HAP-1 (cell line): ENCODE data around the gene CYB5R4.
"Not testable (repeated sequence)": the region's sequence is repeated elsewhere in the genome, so short reads cannot be mapped to it uniquely, and the experiment has no call there.

Source experiments
- DNase-seq, 2 experiments: peaks; one replicate each; pipeline ENCODE4 v3.0.0-alpha.2; 2016 to 2020; ENCODE audit warnings: low spot score in 2 of 2
- H3K27me3 ChIP-seq: fragments of 250-450 bp; sonication (Bioruptor Pico); 2 replicates; pipeline ENCODE4 v1.5.1; 2020; ENCODE audit warnings: low read depth, mild to moderate bottlenecking, moderate library complexity
- H3K36me3 ChIP-seq: fragments of 250-450 bp; sonication (Bioruptor Pico); replicated peaks from 2 replicates; pipeline ENCODE4 v1.5.1; 2020; ENCODE audit warnings: mild to moderate bottlenecking
- H3K4me1 ChIP-seq: fragments of 250-450 bp; sonication (Bioruptor Pico); 2 replicates; pipeline ENCODE4 v1.5.1; 2020; ENCODE audit warnings: mild to moderate bottlenecking
- H3K4me3 ChIP-seq: fragments of 250-450 bp; sonication (Bioruptor Pico); 2 replicates; pipeline ENCODE4 v1.5.1; 2020; ENCODE audit warnings: mild to moderate bottlenecking, moderate library complexity
- H3K9me3 ChIP-seq: fragments of 250-450 bp; sonication (Bioruptor Pico); 2 replicates; pipeline ENCODE4 v1.5.1; 2020; ENCODE audit warnings: mild to moderate bottlenecking, moderate library complexity
- in situ Hi-C: fragments of 300-500 bp; cut with MboI; formaldehyde crosslinking; loops from 3 replicates; pipeline ENCODE4 v1.14.3; 2020; ENCODE audit warnings: low sequenced_read_pairs, inconsistent platforms, mixed read lengths

CYB5R4 gene

GRCh38 chr6:83905648-83906047 lies 46.2 kb downstream of the CYB5R4 start:
- in situ Hi-C loops = no loop called here
- H3K4me1 ChIP-seq = no peaks in the 10 kb centered on the region
- H3K9me3 ChIP-seq = no peaks in the 10 kb centered on the region
- no peak for DNase-seq
- no peaks in the 10 kb centered on the region for H3K36me3 ChIP-seq
- no peak overlapping the region for H3K4me3 ChIP-seq
- H3K27me3 ChIP-seq = no peaks in the 10 kb centered on the region

- in situ Hi-C loops, DNase-seq, H3K9me3 ChIP-seq, H3K4me1 ChIP-seq, H3K36me3 ChIP-seq, H3K4me3 ChIP-seq, H3K27me3 ChIP-seq: not testable (repeated sequence)
Observed at GRCh38 chr6:83907623-83908390, 48.3 kb downstream of the CYB5R4 start.

- DNase-seq = no peak
- in situ Hi-C loops = no loop called here
- no peaks in the 10 kb centered on the region for H3K27me3 ChIP-seq
Observed at GRCh38 chr6:83908813-83909212, 49.3 kb downstream of the CYB5R4 start.

GRCh38 chr6:83911278-83911677 lies 51.8 kb downstream of the CYB5R4 start:
- Histone ChIP-seq H3K4me3 (no peak overlapping the region), H3K27me3 (no peaks in the 10 kb centered on the region), H3K4me1 (peaks cover 3% of the 10 kb centered on the region; the same call in 1 of the 2 replicates), H3K9me3 (no peaks in the 10 kb centered on the region), H3K36me3 (no peaks in the 10 kb centered on the region)
- in situ Hi-C loops = no loop called here
- DNase-seq = no peak

More at GRCh38 chr6:83908813-83909212, 49.3 kb downstream of the CYB5R4 start:
- peaks cover 3% of the 10 kb centered on the region; the same call in 1 of the 2 replicates for H3K4me1 ChIP-seq
- no peak overlapping the region for H3K4me3 ChIP-seq
- no peaks in the 10 kb centered on the region for H3K36me3 ChIP-seq
- H3K9me3 ChIP-seq = no peaks in the 10 kb centered on the region

GRCh38 chr6:83914953-83915352 lies 55.5 kb downstream of the CYB5R4 start:
- Histone ChIP-seq H3K4me3 (no peak overlapping the region), H3K9me3 (no peaks in the 10 kb centered on the region), H3K36me3 (no peaks in the 10 kb centered on the region), H3K4me1 (peaks cover 3% of the 10 kb centered on the region; the same call in 1 of the 2 replicates), H3K27me3 (no peaks in the 10 kb centered on the region)
- no peak for DNase-seq
- in situ Hi-C loops = no loop called here

- in situ Hi-C loops = no loop called here
- Histone ChIP-seq H3K4me1 (no peaks in the 10 kb centered on the region), H3K4me3 (no peak overlapping the region), H3K9me3 (no peaks in the 10 kb centered on the region), H3K36me3 (no peaks in the 10 kb centered on the region), H3K27me3 (no peaks in the 10 kb centered on the region)
- DNase-seq = no peak
Observed at GRCh38 chr6:83917001-83917400, 57.5 kb downstream of the CYB5R4 start.

- no peaks in the 10 kb centered on the region for H3K36me3 ChIP-seq
- no peaks in the 10 kb centered on the region for H3K4me1 ChIP-seq
- H3K4me3 ChIP-seq = no peak overlapping the region
- H3K9me3 ChIP-seq = no peaks in the 10 kb centered on the region
- H3K27me3 ChIP-seq = no peaks in the 10 kb centered on the region
- in situ Hi-C loops = no loop called here
- DNase-seq = no peak
Observed at GRCh38 chr6:83920017-83920416, 60.5 kb downstream of the CYB5R4 start.

- Histone ChIP-seq H3K27me3 (no peaks in the 10 kb centered on the region), H3K4me3 (no peak overlapping the region), H3K9me3 (no peaks in the 10 kb centered on the region), H3K4me1 (no peaks in the 10 kb centered on the region), H3K36me3 (no peaks in the 10 kb centered on the region)
- in situ Hi-C loops = no loop called here
- no peak for DNase-seq
Observed at GRCh38 chr6:83921315-83921714, 61.8 kb downstream of the CYB5R4 start.

- no peaks in the 10 kb centered on the region for H3K4me1 ChIP-seq
- no peaks in the 10 kb centered on the region for H3K36me3 ChIP-seq
- DNase-seq = no peak
- no peaks in the 10 kb centered on the region for H3K9me3 ChIP-seq
- in situ Hi-C loops = no loop called here
- no peak overlapping the region for H3K4me3 ChIP-seq
- H3K27me3 ChIP-seq = no peaks in the 10 kb centered on the region
Observed at GRCh38 chr6:83927470-83927869, 68.0 kb downstream of the CYB5R4 start.

GRCh38 chr6:83928286-83928685 lies 68.8 kb downstream of the CYB5R4 start:
- H3K4me1 ChIP-seq = no peaks in the 10 kb centered on the region
- in situ Hi-C loops = no loop called here
- H3K27me3 ChIP-seq = no peaks in the 10 kb centered on the region
- H3K9me3 ChIP-seq = no peaks in the 10 kb centered on the region
- H3K36me3 ChIP-seq = no peaks in the 10 kb centered on the region
- H3K4me3 ChIP-seq = no peak overlapping the region
- no peak for DNase-seq

GRCh38 chr6:83946201-83946833 lies 86.8 kb downstream of the CYB5R4 start:
- in situ Hi-C loops, H3K36me3 ChIP-seq, H3K4me1 ChIP-seq, DNase-seq, H3K27me3 ChIP-seq, H3K9me3 ChIP-seq, H3K4me3 ChIP-seq: not testable (repeated sequence)

- H3K9me3 ChIP-seq, H3K36me3 ChIP-seq, DNase-seq, H3K4me3 ChIP-seq, H3K4me1 ChIP-seq, H3K27me3 ChIP-seq, in situ Hi-C loops: not testable (repeated sequence)
Observed at GRCh38 chr6:83947983-83948382, 88.5 kb downstream of the CYB5R4 start.

- no peak for DNase-seq
- Histone ChIP-seq H3K36me3 (no peaks in the 10 kb centered on the region), H3K4me1 (peaks cover 9% of the 10 kb centered on the region), H3K27me3 (no peaks in the 10 kb centered on the region), H3K4me3 (no peak overlapping the region), H3K9me3 (no peaks in the 10 kb centered on the region; the same call in 1 of the 2 replicates)
- in situ Hi-C loops = no loop called here
Observed at GRCh38 chr6:83948851-83949250, 89.4 kb downstream of the CYB5R4 start.

- H3K9me3 ChIP-seq, H3K4me3 ChIP-seq, DNase-seq, H3K36me3 ChIP-seq, in situ Hi-C loops, H3K27me3 ChIP-seq: not testable (repeated sequence)
- peaks cover 14% of the 10 kb centered on the region for H3K4me1 ChIP-seq
Observed at GRCh38 chr6:83951423-83951822, 91.9 kb downstream of the CYB5R4 start.
